Fibroblast of lung (primary cell): Measurements from ENCODE around the gene ITPKB.

Source experiments
- EZH2 ChIP-seq: IDR thresholded peaks from 2 replicates; pipeline ENCODE4 v1.5.1; 2012; ENCODE audit warnings: low read length, control low read depth, mild to moderate bottlenecking; ENCODE audit errors: missing control alignments
- TF ChIP-seq, protein P1 (sequence below), 2 donors: IDR thresholded peaks in 1 of 2; conservative IDR thresholded peaks in 1 of 2; 1 replicate in 1 of 2; 2 replicates in 1 of 2; pipeline ENCODE4 v1.5.1; 2011 to 2012; ENCODE audit warnings: low read length in 2 of 2, control low read depth in 1 of 2, inconsistent platforms in 1 of 2, low read depth in 1 of 2, mild to moderate bottlenecking in 1 of 2

DNA sequence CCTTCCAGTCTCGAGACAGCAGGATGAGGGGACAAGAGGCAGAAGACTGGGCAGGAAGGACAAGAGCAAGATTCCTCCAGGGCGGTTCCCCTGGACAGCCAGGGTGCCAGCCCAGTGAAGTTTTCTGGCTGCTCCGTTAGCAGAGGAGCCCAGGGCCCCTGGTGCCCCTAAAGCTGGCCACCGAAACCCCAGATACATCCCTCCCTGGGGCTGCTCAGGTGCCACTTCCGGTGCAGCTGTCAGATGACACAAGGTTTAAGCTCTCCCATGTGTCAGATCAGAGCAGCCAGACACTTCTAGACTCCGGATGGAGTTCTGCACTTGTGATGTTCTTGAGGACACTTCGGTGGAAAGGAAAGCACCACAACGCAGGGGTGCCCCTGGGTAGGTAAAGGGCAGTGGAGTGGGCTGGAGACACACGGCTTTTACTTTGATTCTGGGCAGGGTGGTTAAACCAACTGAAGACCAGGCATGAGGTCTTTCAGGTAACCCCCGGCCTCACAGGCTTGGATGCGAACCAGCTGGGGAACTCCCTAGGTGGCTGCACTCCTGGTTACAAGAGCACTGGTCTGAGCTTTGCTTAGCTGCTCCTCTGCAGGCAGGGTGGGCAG, 85.7 kb downstream of the ITPKB start:
- TF ChIP-seq, protein P1, sequence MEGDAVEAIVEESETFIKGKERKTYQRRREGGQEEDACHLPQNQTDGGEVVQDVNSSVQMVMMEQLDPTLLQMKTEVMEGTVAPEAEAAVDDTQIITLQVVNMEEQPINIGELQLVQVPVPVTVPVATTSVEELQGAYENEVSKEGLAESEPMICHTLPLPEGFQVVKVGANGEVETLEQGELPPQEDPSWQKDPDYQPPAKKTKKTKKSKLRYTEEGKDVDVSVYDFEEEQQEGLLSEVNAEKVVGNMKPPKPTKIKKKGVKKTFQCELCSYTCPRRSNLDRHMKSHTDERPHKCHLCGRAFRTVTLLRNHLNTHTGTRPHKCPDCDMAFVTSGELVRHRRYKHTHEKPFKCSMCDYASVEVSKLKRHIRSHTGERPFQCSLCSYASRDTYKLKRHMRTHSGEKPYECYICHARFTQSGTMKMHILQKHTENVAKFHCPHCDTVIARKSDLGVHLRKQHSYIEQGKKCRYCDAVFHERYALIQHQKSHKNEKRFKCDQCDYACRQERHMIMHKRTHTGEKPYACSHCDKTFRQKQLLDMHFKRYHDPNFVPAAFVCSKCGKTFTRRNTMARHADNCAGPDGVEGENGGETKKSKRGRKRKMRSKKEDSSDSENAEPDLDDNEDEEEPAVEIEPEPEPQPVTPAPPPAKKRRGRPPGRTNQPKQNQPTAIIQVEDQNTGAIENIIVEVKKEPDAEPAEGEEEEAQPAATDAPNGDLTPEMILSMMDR (conservative IDR thresholded peaks at IDR 0.05 in 1 of 2, IDR thresholded peaks at IDR 0.05 in 1 of 2; ENCODE audit: low read depth in 1 of 2, low read length in 2 of 2): no peak
- no peak for TF ChIP-seq EZH2
